Measurements from ENCODE around the gene IL17B.

IL17B gene

DNA sequence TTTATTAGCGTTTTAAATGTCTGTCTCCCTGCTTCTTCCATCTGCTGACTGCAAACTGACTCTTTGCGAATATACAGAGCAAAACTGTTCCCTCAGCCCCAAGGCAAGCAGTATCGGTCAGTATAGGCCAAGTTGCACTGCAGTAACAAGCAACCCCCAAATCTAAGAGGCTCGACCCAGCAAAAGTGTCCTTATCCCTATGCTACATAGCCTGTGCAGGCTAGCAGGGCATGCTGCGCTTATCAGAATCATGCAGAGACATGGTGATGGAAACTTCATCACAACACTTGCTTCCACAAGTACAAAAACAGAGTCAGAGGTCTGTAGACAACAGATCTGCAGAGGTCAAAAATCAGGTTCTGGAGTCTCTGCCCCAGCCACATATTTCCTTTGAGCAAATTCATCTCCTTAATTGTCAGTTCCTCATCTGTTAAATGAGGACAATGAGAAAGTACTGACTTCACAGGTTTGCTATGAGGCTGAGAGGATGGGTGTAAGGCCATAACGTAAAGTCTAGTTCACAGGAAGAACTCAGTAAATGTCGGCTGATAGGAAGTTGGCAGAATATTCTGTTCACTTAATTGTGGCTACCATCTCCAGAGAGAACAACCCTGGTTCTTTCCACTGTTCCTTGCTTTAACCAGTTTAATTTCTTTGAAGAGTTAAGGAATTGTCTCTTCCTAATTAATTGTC, 9.6 kb upstream of the IL17B start:
- Histone ChIP-seq H3K4me1 (ENCODE audit: control insufficient read depth, low read length) (no peaks in the 10 kb centered on the region), H3K36me3 (ENCODE audit: control insufficient read depth, low read length) (no peaks in the 10 kb centered on the region), H3K79me2 (ENCODE audit: control insufficient read depth, low read length) (no peaks in the 10 kb centered on the region), H3K9me2 (replicated peaks; ENCODE audit: control insufficient read depth, low read length) (no peaks in the 10 kb centered on the region), H4K20me1 (ENCODE audit: control insufficient read depth, insufficient read depth, low read depth, low read length) (no peaks in the 10 kb centered on the region), H3K9me3 (ENCODE audit: control insufficient read depth, insufficient read depth, low read length) (no peaks in the 10 kb centered on the region), H3K4me2 (ENCODE audit: low read length) (no peak overlapping the region), H3F3A (ENCODE audit: control insufficient read depth, insufficient read depth) (no peaks in the 10 kb centered on the region), H3K4me3 (ENCODE audit: low read length) (no peak overlapping the region), H3K27ac (ENCODE audit: low read depth, low read length) (no peak overlapping the region), H3K27me3 (ENCODE audit: control insufficient read depth, low read length) (peaks cover 13% of the 10 kb centered on the region; the same call in 1 of the 2 replicates)
- TF ChIP-seq EZH2phosphoT487 (IDR thresholded peaks at IDR 0.05; ENCODE audit: borderline replicate concordance, low read length) = no peak

DNA sequence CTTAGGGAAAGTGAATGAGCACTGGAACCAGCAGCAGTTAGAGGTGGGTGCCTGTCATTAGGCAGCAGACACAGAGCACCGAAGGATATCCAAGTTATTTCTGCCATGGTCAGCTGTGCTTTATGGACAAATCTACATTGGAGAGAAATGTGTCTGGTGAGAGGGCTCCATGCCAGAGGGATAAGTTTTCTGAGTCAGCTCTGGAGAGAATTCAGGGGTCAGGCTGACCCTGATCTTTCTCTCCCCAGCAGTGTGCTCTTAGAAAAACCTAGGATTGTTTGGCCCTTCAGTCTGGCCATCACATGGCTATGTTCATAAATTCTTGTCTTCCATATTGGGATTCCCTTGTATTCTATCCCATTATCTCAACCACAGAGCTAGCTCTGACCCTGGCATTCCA, 8.9 kb upstream of the IL17B start:
- H3K4me1 ChIP-seq (ENCODE audit: control insufficient read depth, low read length) = no peaks in the 10 kb centered on the region

DNA sequence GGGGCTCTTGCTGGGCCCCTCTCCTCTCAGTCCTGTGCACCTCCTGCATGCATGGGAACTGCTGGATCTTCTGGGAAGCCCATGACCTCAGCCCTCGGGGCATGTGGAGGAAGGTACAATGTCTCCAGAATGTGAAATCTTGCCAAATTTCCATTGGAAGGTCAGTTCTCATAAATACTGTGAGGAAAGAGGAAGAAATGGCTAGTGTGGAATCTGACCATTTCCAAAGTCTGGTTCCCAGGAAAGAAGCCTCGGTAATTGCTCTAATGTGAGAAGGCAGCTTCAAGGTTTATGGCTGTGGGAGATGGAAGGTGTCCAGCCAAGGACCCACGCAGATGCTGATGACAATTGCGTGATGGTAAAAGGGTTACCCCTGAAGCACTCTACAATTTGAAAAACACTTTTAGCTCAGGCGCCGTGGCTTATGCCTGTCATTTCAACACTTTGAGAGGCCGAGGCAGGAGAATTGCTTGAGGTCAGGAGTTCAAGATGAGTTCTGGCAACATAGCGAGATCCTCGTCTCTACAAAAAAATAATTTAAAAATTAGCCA, 8.1 kb upstream of the IL17B start:
- H3K4me2 ChIP-seq (ENCODE audit: low read length) = no peak overlapping the region
- TF ChIP-seq, protein P1, sequence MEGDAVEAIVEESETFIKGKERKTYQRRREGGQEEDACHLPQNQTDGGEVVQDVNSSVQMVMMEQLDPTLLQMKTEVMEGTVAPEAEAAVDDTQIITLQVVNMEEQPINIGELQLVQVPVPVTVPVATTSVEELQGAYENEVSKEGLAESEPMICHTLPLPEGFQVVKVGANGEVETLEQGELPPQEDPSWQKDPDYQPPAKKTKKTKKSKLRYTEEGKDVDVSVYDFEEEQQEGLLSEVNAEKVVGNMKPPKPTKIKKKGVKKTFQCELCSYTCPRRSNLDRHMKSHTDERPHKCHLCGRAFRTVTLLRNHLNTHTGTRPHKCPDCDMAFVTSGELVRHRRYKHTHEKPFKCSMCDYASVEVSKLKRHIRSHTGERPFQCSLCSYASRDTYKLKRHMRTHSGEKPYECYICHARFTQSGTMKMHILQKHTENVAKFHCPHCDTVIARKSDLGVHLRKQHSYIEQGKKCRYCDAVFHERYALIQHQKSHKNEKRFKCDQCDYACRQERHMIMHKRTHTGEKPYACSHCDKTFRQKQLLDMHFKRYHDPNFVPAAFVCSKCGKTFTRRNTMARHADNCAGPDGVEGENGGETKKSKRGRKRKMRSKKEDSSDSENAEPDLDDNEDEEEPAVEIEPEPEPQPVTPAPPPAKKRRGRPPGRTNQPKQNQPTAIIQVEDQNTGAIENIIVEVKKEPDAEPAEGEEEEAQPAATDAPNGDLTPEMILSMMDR (IDR thresholded peaks at IDR 0.05; ENCODE audit: low read depth, low read length, poor library complexity, severe bottlenecking) = no peak
- no peak for TF ChIP-seq EZH2phosphoT487 (IDR thresholded peaks at IDR 0.05; ENCODE audit: borderline replicate concordance, low read length)
- peaks cover 13% of the 10 kb centered on the region; the same call in 1 of the 2 replicates for H3K27me3 ChIP-seq (ENCODE audit: control insufficient read depth, low read length)
- no peak overlapping the region for H3K27ac ChIP-seq (ENCODE audit: low read depth, low read length)
- no peaks in the 10 kb centered on the region for H4K20me1 ChIP-seq (ENCODE audit: control insufficient read depth, insufficient read depth, low read depth, low read length)
- H3K9me2 ChIP-seq (replicated peaks; ENCODE audit: control insufficient read depth, low read length) = no peaks in the 10 kb centered on the region
- no peaks in the 10 kb centered on the region for H3K36me3 ChIP-seq (ENCODE audit: control insufficient read depth, low read length)
- H3K4me1 ChIP-seq (ENCODE audit: control insufficient read depth, low read length) = no peaks in the 10 kb centered on the region
- no peaks in the 10 kb centered on the region for H3K79me2 ChIP-seq (ENCODE audit: control insufficient read depth, low read length)
- no peaks in the 10 kb centered on the region for H3F3A ChIP-seq (ENCODE audit: control insufficient read depth, insufficient read depth)
- no peak overlapping the region for H3K4me3 ChIP-seq (ENCODE audit: low read length)
- no peaks in the 10 kb centered on the region for H3K9me3 ChIP-seq (ENCODE audit: control insufficient read depth, insufficient read depth, low read length)

More for the DNA sequence above, 8.9 kb upstream of the IL17B start:
- H3K4me2 ChIP-seq (ENCODE audit: low read length) = no peak overlapping the region
- H3K9me2 ChIP-seq (replicated peaks; ENCODE audit: control insufficient read depth, low read length) = no peaks in the 10 kb centered on the region
- no peaks in the 10 kb centered on the region for H3K9me3 ChIP-seq (ENCODE audit: control insufficient read depth, insufficient read depth, low read length)
- H3F3A ChIP-seq (ENCODE audit: control insufficient read depth, insufficient read depth) = no peaks in the 10 kb centered on the region
- no peak for TF ChIP-seq EZH2phosphoT487 (IDR thresholded peaks at IDR 0.05; ENCODE audit: borderline replicate concordance, low read length)
- TF ChIP-seq, protein P1 (IDR thresholded peaks at IDR 0.05; ENCODE audit: low read depth, low read length, poor library complexity, severe bottlenecking) = no peak
- no peaks in the 10 kb centered on the region for H4K20me1 ChIP-seq (ENCODE audit: control insufficient read depth, insufficient read depth, low read depth, low read length)
- no peak overlapping the region for H3K4me3 ChIP-seq (ENCODE audit: low read length)
- H3K27me3 ChIP-seq (ENCODE audit: control insufficient read depth, low read length) = peaks cover 13% of the 10 kb centered on the region; the same call in 1 of the 2 replicates
- H3K27ac ChIP-seq (ENCODE audit: low read depth, low read length) = no peak overlapping the region
- no peaks in the 10 kb centered on the region for H3K79me2 ChIP-seq (ENCODE audit: control insufficient read depth, low read length)
- no peaks in the 10 kb centered on the region for H3K36me3 ChIP-seq (ENCODE audit: control insufficient read depth, low read length)

DNA sequence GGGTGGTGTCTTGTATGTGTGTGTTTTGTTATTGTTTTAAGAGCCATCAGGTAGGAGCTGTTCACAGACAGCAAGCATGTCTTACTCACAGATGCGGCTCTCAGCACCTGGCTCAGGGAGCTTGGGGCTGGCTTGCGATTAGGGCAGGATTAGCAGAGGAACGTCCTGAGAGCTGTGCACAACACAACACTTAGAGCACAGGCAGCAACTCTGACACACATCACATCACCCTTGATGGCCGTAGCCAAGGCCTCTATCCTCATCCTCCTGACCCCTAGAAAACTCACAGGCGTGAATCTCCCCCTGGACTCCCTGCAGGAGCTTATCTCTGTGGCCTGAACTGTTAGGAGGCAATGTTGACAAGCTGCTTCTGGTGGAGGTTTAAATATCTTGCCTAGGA, 7.1 kb upstream of the IL17B start:
- no peaks in the 10 kb centered on the region for H3K9me3 ChIP-seq (ENCODE audit: control insufficient read depth, insufficient read depth, low read length)
- TF ChIP-seq, protein P1 (IDR thresholded peaks at IDR 0.05; ENCODE audit: low read depth, low read length, poor library complexity, severe bottlenecking) = no peak
- TF ChIP-seq EZH2phosphoT487 (IDR thresholded peaks at IDR 0.05; ENCODE audit: borderline replicate concordance, low read length) = no peak
- no peak overlapping the region for H3K27ac ChIP-seq (ENCODE audit: low read depth, low read length)
- H3K4me3 ChIP-seq (ENCODE audit: low read length) = no peak overlapping the region
- no peaks in the 10 kb centered on the region for H3F3A ChIP-seq (ENCODE audit: control insufficient read depth, insufficient read depth)
- no peaks in the 10 kb centered on the region for H4K20me1 ChIP-seq (ENCODE audit: control insufficient read depth, insufficient read depth, low read depth, low read length)
- H3K4me1 ChIP-seq (ENCODE audit: control insufficient read depth, low read length) = no peaks in the 10 kb centered on the region
- no peaks in the 10 kb centered on the region for H3K79me2 ChIP-seq (ENCODE audit: control insufficient read depth, low read length)
- H3K9me2 ChIP-seq (replicated peaks; ENCODE audit: control insufficient read depth, low read length) = no peaks in the 10 kb centered on the region
- peaks cover 13% of the 10 kb centered on the region; the same call in 1 of the 2 replicates for H3K27me3 ChIP-seq (ENCODE audit: control insufficient read depth, low read length)
- no peak overlapping the region for H3K4me2 ChIP-seq (ENCODE audit: low read length)
- no peaks in the 10 kb centered on the region for H3K36me3 ChIP-seq (ENCODE audit: control insufficient read depth, low read length)

Measured in DOHH2 (cell line).